HAP-1 (cell line): ENCODE data around the gene RAF1.
"Not testable (repeated sequence)": the region's sequence is repeated elsewhere in the genome, so short reads cannot be mapped to it uniquely, and the experiment has no call there.

Source experiments
- DNase-seq, 2 experiments: peaks; one replicate each; pipeline ENCODE4 v3.0.0-alpha.2; 2016 to 2020; ENCODE audit warnings: low spot score in 2 of 2
- H3K27me3 ChIP-seq: fragments of 250-450 bp; sonication (Bioruptor Pico); 2 replicates; pipeline ENCODE4 v1.5.1; 2020; ENCODE audit warnings: low read depth, mild to moderate bottlenecking, moderate library complexity
- H3K36me3 ChIP-seq: fragments of 250-450 bp; sonication (Bioruptor Pico); replicated peaks from 2 replicates; pipeline ENCODE4 v1.5.1; 2020; ENCODE audit warnings: mild to moderate bottlenecking
- H3K4me1 ChIP-seq: fragments of 250-450 bp; sonication (Bioruptor Pico); 2 replicates; pipeline ENCODE4 v1.5.1; 2020; ENCODE audit warnings: mild to moderate bottlenecking
- H3K4me3 ChIP-seq: fragments of 250-450 bp; sonication (Bioruptor Pico); 2 replicates; pipeline ENCODE4 v1.5.1; 2020; ENCODE audit warnings: mild to moderate bottlenecking, moderate library complexity
- H3K9me3 ChIP-seq: fragments of 250-450 bp; sonication (Bioruptor Pico); 2 replicates; pipeline ENCODE4 v1.5.1; 2020; ENCODE audit warnings: mild to moderate bottlenecking, moderate library complexity
- in situ Hi-C: fragments of 300-500 bp; cut with MboI; formaldehyde crosslinking; loops from 3 replicates; pipeline ENCODE4 v1.14.3; 2020; ENCODE audit warnings: low sequenced_read_pairs, inconsistent platforms, mixed read lengths

The RAF1 gene

GRCh38 chr3:12643724-12644123 is 20.2 kb downstream of the RAF1 start:
- DNase-seq = no peak
- H3K36me3 ChIP-seq = no peaks in the 10 kb centered on the region
- no peaks in the 10 kb centered on the region for H3K27me3 ChIP-seq
- H3K4me3 ChIP-seq = no peak overlapping the region
- peaks cover 17% of the 10 kb centered on the region for H3K4me1 ChIP-seq
- no peaks in the 10 kb centered on the region for H3K9me3 ChIP-seq
- in situ Hi-C loops = no loop called here

- Histone ChIP-seq H3K4me1 (peaks cover 18% of the 10 kb centered on the region), H3K4me3 (no peak overlapping the region), H3K9me3 (no peaks in the 10 kb centered on the region), H3K27me3 (no peaks in the 10 kb centered on the region), H3K36me3 (no peaks in the 10 kb centered on the region)
- in situ Hi-C loops = no loop called here
- DNase-seq = peak; percentile 47 to 75
Measured at GRCh38 chr3:12643010-12643380, 20.9 kb downstream of the RAF1 start.

GRCh38 chr3:12640853-12641252 is 23.1 kb downstream of the RAF1 start:
- DNase-seq, H3K27me3 ChIP-seq, H3K9me3 ChIP-seq, in situ Hi-C loops, H3K4me3 ChIP-seq, H3K36me3 ChIP-seq: not testable (repeated sequence)
- peaks cover 29% of the 10 kb centered on the region for H3K4me1 ChIP-seq

GRCh38 chr3:12638105-12638504 is 25.8 kb downstream of the RAF1 start:
- DNase-seq = no peak
- no peaks in the 10 kb centered on the region for H3K27me3 ChIP-seq
- no peaks in the 10 kb centered on the region for H3K9me3 ChIP-seq
- no peak overlapping the region for H3K4me3 ChIP-seq
- peaks cover 17% of the 10 kb centered on the region for H3K4me1 ChIP-seq
- in situ Hi-C loops = no loop called here
- 0 out of 2 replicates have a peak, but pooled peaks cover 3% of the 10 kb centered on the region for H3K36me3 ChIP-seq

DNA sequence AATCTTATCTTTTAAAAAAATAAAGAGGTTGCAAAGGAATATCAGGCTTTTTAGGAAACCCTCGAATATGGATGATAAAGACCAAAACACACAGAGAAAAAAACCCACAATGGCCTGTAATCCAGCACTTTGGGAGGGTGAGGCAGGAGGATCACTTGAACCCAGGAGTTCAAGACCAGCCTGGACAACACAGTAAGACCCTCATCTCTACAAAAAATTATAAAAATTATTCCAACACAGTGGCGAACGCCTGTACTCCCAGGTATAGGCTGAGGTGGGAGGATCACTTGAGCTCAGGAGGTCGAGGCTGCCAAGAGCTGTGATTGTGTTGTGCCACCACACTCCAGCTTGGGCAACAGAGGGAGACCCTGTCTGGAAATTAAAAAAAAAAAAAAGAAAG is 30.8 kb downstream of the RAF1 start:
- H3K36me3 ChIP-seq = 0 out of 2 replicates have a peak, but pooled peaks cover 3% of the 10 kb centered on the region
- peaks cover 21% of the 10 kb centered on the region for H3K4me1 ChIP-seq
- no peak for DNase-seq
- no peaks in the 10 kb centered on the region for H3K9me3 ChIP-seq
- H3K4me3 ChIP-seq = no peak overlapping the region
- in situ Hi-C loops = no loop called here
- no peaks in the 10 kb centered on the region for H3K27me3 ChIP-seq

DNA sequence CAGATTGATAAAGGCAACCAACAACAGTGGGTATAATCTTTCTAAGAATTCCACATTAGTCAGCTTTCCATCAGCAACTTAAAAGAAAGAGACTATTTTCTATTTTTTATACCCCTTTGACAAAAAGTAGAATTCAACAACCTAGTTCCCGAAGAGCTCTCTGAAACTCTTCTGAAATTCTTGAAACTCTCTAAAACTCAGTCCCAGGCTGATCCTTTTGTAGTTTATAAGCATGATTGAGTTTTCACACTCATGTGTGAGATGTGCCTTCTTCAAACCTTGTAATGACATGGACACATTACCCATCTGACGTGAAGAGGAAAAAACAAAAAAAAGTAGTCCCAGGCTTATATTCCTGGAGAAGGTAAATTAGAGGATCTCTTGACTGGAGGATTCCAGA is 31.4 kb downstream of the RAF1 start:
- Histone ChIP-seq H3K27me3 (no peaks in the 10 kb centered on the region), H3K4me3 (no peak overlapping the region), H3K36me3 (0 out of 2 replicates have a peak, but pooled peaks cover 3% of the 10 kb centered on the region), H3K9me3 (no peaks in the 10 kb centered on the region), H3K4me1 (peaks cover 16% of the 10 kb centered on the region)
- DNase-seq = no peak
- in situ Hi-C loops = no loop called here

- H3K4me3 ChIP-seq, H3K9me3 ChIP-seq, H3K36me3 ChIP-seq, in situ Hi-C loops, H3K27me3 ChIP-seq, DNase-seq, H3K4me1 ChIP-seq: not testable (repeated sequence)
Measured at GRCh38 chr3:12630843-12631242, 33.1 kb downstream of the RAF1 start.

- in situ Hi-C loops = no loop called here
- Histone ChIP-seq H3K9me3 (no peaks in the 10 kb centered on the region), H3K36me3 (no peaks in the 10 kb centered on the region), H3K4me3 (no peak overlapping the region), H3K27me3 (no peaks in the 10 kb centered on the region), H3K4me1 (peaks cover 9% of the 10 kb centered on the region; the same call in 1 of the 2 replicates)
- DNase-seq = no peak
Measured at GRCh38 chr3:12630292-12630691, 33.6 kb downstream of the RAF1 start.

DNA sequence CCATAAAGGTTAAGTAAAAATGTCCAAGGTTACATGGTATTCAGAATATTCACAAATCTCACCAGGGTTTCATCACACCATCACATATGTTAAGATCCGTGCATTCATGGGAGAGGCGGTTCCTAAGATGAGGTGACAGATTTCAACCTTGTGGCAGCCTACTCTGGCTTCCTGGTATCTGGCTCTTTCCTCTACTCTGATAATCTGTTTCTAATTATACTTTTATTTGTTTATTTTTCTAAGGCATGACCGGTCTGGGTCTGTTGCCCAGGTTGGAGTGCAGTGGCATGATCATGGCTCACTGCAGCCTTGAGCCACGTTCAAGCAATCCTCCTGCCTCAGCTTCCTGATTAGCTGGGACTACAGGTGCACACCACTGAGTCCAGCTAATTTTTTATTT is 34.4 kb downstream of the RAF1 start:
- H3K27me3 ChIP-seq = no peaks in the 10 kb centered on the region
- DNase-seq = no peak
- H3K4me1 ChIP-seq = peaks cover 9% of the 10 kb centered on the region; the same call in 1 of the 2 replicates
- H3K4me3 ChIP-seq = no peak overlapping the region
- in situ Hi-C loops = no loop called here
- H3K36me3 ChIP-seq = no peaks in the 10 kb centered on the region
- no peaks in the 10 kb centered on the region for H3K9me3 ChIP-seq

DNA sequence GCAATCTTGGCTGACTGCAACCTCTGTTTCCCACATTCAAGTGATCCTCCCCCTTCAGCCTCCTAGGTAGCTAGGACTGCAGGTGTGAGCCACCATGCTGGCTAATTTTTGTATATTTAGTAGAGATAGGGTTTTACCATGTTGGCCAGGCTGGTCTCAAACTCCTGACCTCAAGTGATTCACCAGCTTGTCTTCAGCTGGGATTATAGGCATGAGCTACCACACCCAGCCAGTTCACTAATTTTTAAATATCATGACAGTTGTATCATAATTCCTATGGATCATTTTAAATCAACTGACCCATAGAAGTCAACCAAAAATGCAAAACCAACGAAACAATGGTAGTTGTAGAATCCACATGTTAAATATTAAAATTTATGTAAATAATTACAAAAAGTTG is 35.1 kb downstream of the RAF1 start:
- no peak overlapping the region for H3K4me3 ChIP-seq
- no peak for DNase-seq
- no peaks in the 10 kb centered on the region for H3K36me3 ChIP-seq
- H3K4me1 ChIP-seq = peaks cover 9% of the 10 kb centered on the region; the same call in 1 of the 2 replicates
- no peaks in the 10 kb centered on the region for H3K27me3 ChIP-seq
- H3K9me3 ChIP-seq = no peaks in the 10 kb centered on the region
- in situ Hi-C loops = no loop called here

GRCh38 chr3:12627370-12627769 is 36.5 kb downstream of the RAF1 start:
- Histone ChIP-seq H3K9me3 (no peaks in the 10 kb centered on the region), H3K27me3 (no peaks in the 10 kb centered on the region), H3K36me3 (no peaks in the 10 kb centered on the region), H3K4me3 (no peak overlapping the region), H3K4me1 (peaks cover 7% of the 10 kb centered on the region; the same call in 1 of the 2 replicates)
- in situ Hi-C loops = no loop called here
- no peak for DNase-seq

GRCh38 chr3:12624964-12625363 is 39.0 kb downstream of the RAF1 start:
- H3K4me3 ChIP-seq, in situ Hi-C loops, H3K9me3 ChIP-seq, H3K36me3 ChIP-seq, H3K4me1 ChIP-seq, H3K27me3 ChIP-seq, DNase-seq: not testable (repeated sequence)

DNA sequence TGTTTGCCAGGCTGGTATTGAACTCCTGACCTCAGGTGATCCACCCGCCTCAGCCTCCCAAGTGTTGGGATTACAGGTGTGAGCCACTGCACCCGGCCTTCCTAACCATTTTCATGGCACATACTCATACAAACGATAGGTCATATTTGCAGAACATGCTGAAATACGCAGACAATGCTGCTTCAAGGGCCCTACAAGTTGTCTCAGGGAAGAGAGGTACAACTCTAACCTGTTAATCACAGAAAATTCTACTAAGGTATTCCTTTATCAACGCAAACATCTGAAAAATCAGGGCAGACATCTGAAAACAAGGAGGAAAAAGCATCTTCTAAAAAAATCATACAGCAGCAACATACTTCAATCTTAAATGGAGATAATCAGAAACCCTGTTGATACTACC is 39.9 kb downstream of the RAF1 start:
- H3K4me3 ChIP-seq = no peak overlapping the region
- no peaks in the 10 kb centered on the region for H3K4me1 ChIP-seq
- H3K36me3 ChIP-seq = no peaks in the 10 kb centered on the region
- no peaks in the 10 kb centered on the region for H3K9me3 ChIP-seq
- H3K27me3 ChIP-seq = no peaks in the 10 kb centered on the region
- DNase-seq = no peak
- in situ Hi-C loops = no loop called here

DNA sequence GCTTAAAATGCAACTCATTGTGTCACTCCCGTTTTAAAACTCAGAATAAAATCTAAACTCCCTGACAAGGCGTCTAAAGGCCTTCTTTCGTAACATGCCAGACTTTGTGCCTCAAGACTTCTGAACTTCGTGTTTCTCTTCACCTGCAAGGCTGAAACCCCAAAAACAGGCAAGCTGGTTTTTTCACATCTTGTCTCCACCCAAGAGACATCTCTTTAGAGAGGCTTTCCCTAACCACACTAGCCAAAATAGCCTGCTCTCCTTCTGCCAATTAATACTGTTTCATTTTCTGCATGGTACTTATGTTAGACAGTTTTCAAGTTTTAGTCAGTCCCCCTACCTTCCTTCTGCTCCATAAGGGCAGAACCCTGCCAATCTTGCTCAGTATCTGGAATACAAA is 41.6 kb downstream of the RAF1 start:
- DNase-seq = no peak

GRCh38 chr3:12620729-12621128 is 43.2 kb downstream of the RAF1 start:
- in situ Hi-C loops = no loop called here
- Histone ChIP-seq H3K4me1 (no peaks in the 10 kb centered on the region), H3K27me3 (no peaks in the 10 kb centered on the region), H3K36me3 (peaks cover 26% of the 10 kb centered on the region), H3K9me3 (no peaks in the 10 kb centered on the region), H3K4me3 (no peak overlapping the region)
- DNase-seq = no peak

More for the DNA sequence above, 41.6 kb downstream of the RAF1 start:
- Histone ChIP-seq H3K27me3 (no peaks in the 10 kb centered on the region), H3K36me3 (peaks cover 10% of the 10 kb centered on the region; the same call in 1 of the 2 replicates), H3K4me1 (no peaks in the 10 kb centered on the region), H3K4me3 (no peak overlapping the region), H3K9me3 (no peaks in the 10 kb centered on the region)
- in situ Hi-C loops = no loop called here
